GM10266 (cell line): Measurements from ENCODE around the gene TTC9.

Experiments
- DNase-seq: peaks from one replicate; pipeline ENCODE4 v3.0.0; 2012; ENCODE audit errors: extremely low spot score
- CTCF ChIP-seq: IDR thresholded peaks from 2 replicates; pipeline ENCODE4 v1.5.1; 2012; ENCODE audit warnings: mild to moderate bottlenecking, low read depth; ENCODE audit not compliant: control insufficient read depth, insufficient read depth; ENCODE audit errors: missing control alignments

The TTC9 gene

GRCh38 chr14:70655110-70655826 lies 13.6 kb downstream of the TTC9 start:
- peak; percentile 76 for DNase-seq
- no peak for TF ChIP-seq CTCF

- no peak for TF ChIP-seq CTCF
- no peak for DNase-seq
Observed at GRCh38 chr14:70658899-70659298, 17.2 kb downstream of the TTC9 start.

- peak; percentile 40 for TF ChIP-seq CTCF
- DNase-seq: no peak
Observed at GRCh38 chr14:70660967-70661893, 19.5 kb downstream of the TTC9 start.

GRCh38 chr14:70662080-70662479 lies 20.4 kb downstream of the TTC9 start:
- TF ChIP-seq CTCF: no peak
- no peak for DNase-seq

- DNase-seq: no peak
- TF ChIP-seq CTCF: no peak
Observed at GRCh38 chr14:70662816-70663215, 21.1 kb downstream of the TTC9 start.

GRCh38 chr14:70663707-70664179 lies 22.0 kb downstream of the TTC9 start:
- DNase-seq: peak; percentile 35
- TF ChIP-seq CTCF: no peak

- no peak for DNase-seq
- no peak for TF ChIP-seq CTCF
Observed at GRCh38 chr14:70664698-70665447, 23.2 kb downstream of the TTC9 start.
